Endothelial cell of umbilical vein (primary cell): ENCODE results near the gene SRBD1. TPM values are rescaled to one million over a fixed set of nuclear protein-coding genes. Genes with fewer than 3 reads are reported as not detected.

Experiments
- BruUV-seq: library from RNA; stranded (reverse); fragments of 400-500 nt; replicated peaks from 2 replicates; lab custom pipeline; 2021; lab: Mats Ljungman, UMichigan
- CTCF ChIA-PET: fragments of 300-600, 350-600 bp; sonication (Branson Sonifier 250); formaldehyde crosslinking; loops from one replicate; lab custom pipeline; 2021; ENCODE audit warnings: antibody characterized with exemption, inconsistent platforms; lab: Charles Lee
- POLR2A ChIA-PET: fragments of 300-600, 350-600 bp; sonication (Branson Sonifier 250); formaldehyde crosslinking; loops from one replicate; lab custom pipeline; 2021; ENCODE audit warnings: antibody characterized with exemption, inconsistent platforms; lab: Charles Lee
- DNase-seq: peaks from one replicate; pipeline ENCODE4 v3.0.0-alpha.2; 2011; ENCODE audit warnings: low read depth, low spot score
- FAIRE-seq: peaks from 2 replicates; lab custom pipeline; 2011; peaks lifted over from hg19 to GRCh38; lab: Jason Lieb, UNC
- H2AFZ ChIP-seq: 2 replicates; pipeline ENCODE4 v1.6.0; 2012; ENCODE audit warnings: low read depth, low read length, control low read depth, inconsistent platforms
- H3K27ac ChIP-seq: 2 replicates; pipeline ENCODE4 v1.5.1; 2011; ENCODE audit warnings: low read depth, mild to moderate bottlenecking, control low read depth, low read length, moderate library complexity; ENCODE audit not compliant: insufficient read depth
- H3K27me3 ChIP-seq, 2 experiments: 2 replicates each; pipeline versions ENCODE4 v1.6.0 to v1.6.1; 2011; ENCODE audit warnings: low read length in 2 of 2, mixed read lengths in 1 of 2; ENCODE audit not compliant: control insufficient read depth in 2 of 2, insufficient read depth in 2 of 2
- H3K36me3 ChIP-seq, 2 experiments: 2 replicates in 1 of 2; 3 replicates in 1 of 2; pipeline ENCODE4 v1.5.1; 2011; ENCODE audit warnings: low read length in 2 of 2, mild to moderate bottlenecking in 1 of 2, moderate library complexity in 1 of 2; ENCODE audit not compliant: control insufficient read depth in 2 of 2, insufficient read depth in 2 of 2; ENCODE audit errors: extremely low read depth in 1 of 2
- H3K4me1 ChIP-seq: 3 replicates; pipeline ENCODE4 v1.5.1; 2011; ENCODE audit warnings: mild to moderate bottlenecking, low read length; ENCODE audit not compliant: control insufficient read depth, insufficient read depth; ENCODE audit errors: extremely low read depth
- H3K4me2 ChIP-seq: 2 replicates; pipeline ENCODE4 v1.6.1; 2011; ENCODE audit warnings: low read length, control low read depth, mixed read lengths; ENCODE audit not compliant: insufficient read depth
- H3K4me3 ChIP-seq, 3 experiments: fragments of 200-600 bp in 1 of 3; sonication (generic), shearing (Covaris generic) in 1 of 3; replicated peaks in 1 of 3; 2 replicates each; pipeline ENCODE4 v1.5.1; 2011 to 2016; ENCODE audit warnings: control low read depth in 3 of 3, low read length in 3 of 3, mild to moderate bottlenecking in 2 of 3, inconsistent platforms in 1 of 3, low read depth in 1 of 3, moderate library complexity in 1 of 3; ENCODE audit not compliant: insufficient read depth in 1 of 3
- H3K79me2 ChIP-seq: 2 replicates; pipeline ENCODE4 v1.6.0; 2012; ENCODE audit warnings: low read length, inconsistent platforms; ENCODE audit not compliant: control insufficient read depth, insufficient read depth
- H3K9ac ChIP-seq: replicated peaks from 2 replicates; pipeline ENCODE3; 2011; ENCODE audit warnings: low read length, control low read depth; ENCODE audit not compliant: insufficient read depth; ENCODE audit errors: extremely low read depth
- H3K9me1 ChIP-seq: replicated peaks from 3 replicates; pipeline ENCODE4 v1.6.0; 2011; ENCODE audit warnings: mild to moderate bottlenecking, low read length; ENCODE audit not compliant: control insufficient read depth, insufficient read depth; ENCODE audit errors: extremely low read depth
- H3K9me3 ChIP-seq: replicated peaks from 2 replicates; pipeline ENCODE4 v1.5.1; 2012; ENCODE audit warnings: low read length, inconsistent platforms; ENCODE audit not compliant: control insufficient read depth, insufficient read depth
- H4K20me1 ChIP-seq: replicated peaks from 2 replicates; pipeline ENCODE3; 2011; ENCODE audit warnings: mild to moderate bottlenecking, low read length; ENCODE audit not compliant: control insufficient read depth, insufficient read depth; ENCODE audit errors: extremely low read depth
- EZH2 ChIP-seq: IDR thresholded peaks from 2 replicates; pipeline ENCODE4 v1.6.1; 2012; ENCODE audit warnings: borderline replicate concordance, low read depth, mild to moderate bottlenecking, moderate library complexity, low read length, inconsistent platforms; ENCODE audit not compliant: severe bottlenecking
- FOS ChIP-seq: IDR thresholded peaks from 2 replicates; pipeline ENCODE4 v1.6.1; 2011; ENCODE audit warnings: mild to moderate bottlenecking, low read length, moderate library complexity, borderline replicate concordance; ENCODE audit not compliant: insufficient read depth
- GATA2 ChIP-seq: IDR thresholded peaks from 2 replicates; pipeline ENCODE4 v1.7.0; 2011; ENCODE audit warnings: low read depth, mild to moderate bottlenecking, moderate library complexity, mixed read lengths, low read length; ENCODE audit not compliant: insufficient read length, insufficient read depth
- JUN ChIP-seq: IDR thresholded peaks from 2 replicates; pipeline ENCODE4 v1.6.1; 2011; ENCODE audit warnings: borderline replicate concordance, low read depth; ENCODE audit not compliant: insufficient read length, insufficient read depth
- MYC ChIP-seq: IDR thresholded peaks from one replicate; pipeline ENCODE4 v1.6.1; 2011; ENCODE audit warnings: mild to moderate bottlenecking, low read depth, low read length
- POLR2A ChIP-seq: IDR thresholded peaks from 2 replicates; pipeline ENCODE4 v1.6.1; 2012; ENCODE audit warnings: low read depth, mild to moderate bottlenecking, control low read depth, low read length
- POLR2AphosphoS5 ChIP-seq: IDR thresholded peaks from 2 replicates; pipeline ENCODE4 v1.6.1; 2012; ENCODE audit warnings: low read depth, mild to moderate bottlenecking, control low read depth, low read length, moderate library complexity; ENCODE audit not compliant: insufficient read depth
- dilution Hi-C: fragments of 300-500 bp; cut with MboI; formaldehyde crosslinking; loops from one replicate; pipeline ENCODE4 v1.15.0; 2019; ENCODE audit warnings: low sequenced_read_pairs; ENCODE audit not compliant: extremely low pct_ligation_motif_present
- intact Hi-C: fragments of 100-400 bp; cut with micrococcal nuclease; formaldehyde crosslinking; loops from one replicate; pipeline ENCODE4 v1.10.0; 2022
- polyA plus RNA-seq, 4 experiments: library from polyadenylated mRNA; depleted of rRNA in 3 of 4; stranded (reverse) in 3 of 4; unstranded in 1 of 4; fragments of >200 nt; gene quantifications; 2 replicates each; pipeline versions ENCODE4 v1.2.1 to v1.2.3, GENCODE V29; 2011 to 2012; ENCODE audit warnings: missing spikeins in 1 of 4
- total RNA-seq: library from RNA; stranded (reverse); gene quantifications from 2 replicates; pipeline ENCODE4 v1.2.3, GENCODE V29; 2021
- TF ChIP-seq, protein P1 (sequence below), 2 donors: IDR thresholded peaks; 1 replicate in 1 of 2; 2 replicates in 1 of 2; pipeline ENCODE4 v1.5.1; 2011; ENCODE audit warnings: low read length in 2 of 2, mild to moderate bottlenecking in 2 of 2, moderate library complexity in 2 of 2, control low read depth in 1 of 2, inconsistent platforms in 1 of 2, low read depth in 1 of 2; ENCODE audit not compliant: insufficient read depth in 1 of 2; ENCODE audit errors: extremely low read depth in 1 of 2
- TF ChIP-seq, protein P2 (sequence below): IDR thresholded peaks from 2 replicates; pipeline ENCODE4 v1.6.1; 2011; ENCODE audit not compliant: insufficient read depth, insufficient read length

Gene SRBD1
- total and polyA plus RNA-seq, 2 donors (not counting 3 experiments of a cell fraction or from before 2014, with no cell fraction given): 3.7 to 12.5 TPM

DNA sequence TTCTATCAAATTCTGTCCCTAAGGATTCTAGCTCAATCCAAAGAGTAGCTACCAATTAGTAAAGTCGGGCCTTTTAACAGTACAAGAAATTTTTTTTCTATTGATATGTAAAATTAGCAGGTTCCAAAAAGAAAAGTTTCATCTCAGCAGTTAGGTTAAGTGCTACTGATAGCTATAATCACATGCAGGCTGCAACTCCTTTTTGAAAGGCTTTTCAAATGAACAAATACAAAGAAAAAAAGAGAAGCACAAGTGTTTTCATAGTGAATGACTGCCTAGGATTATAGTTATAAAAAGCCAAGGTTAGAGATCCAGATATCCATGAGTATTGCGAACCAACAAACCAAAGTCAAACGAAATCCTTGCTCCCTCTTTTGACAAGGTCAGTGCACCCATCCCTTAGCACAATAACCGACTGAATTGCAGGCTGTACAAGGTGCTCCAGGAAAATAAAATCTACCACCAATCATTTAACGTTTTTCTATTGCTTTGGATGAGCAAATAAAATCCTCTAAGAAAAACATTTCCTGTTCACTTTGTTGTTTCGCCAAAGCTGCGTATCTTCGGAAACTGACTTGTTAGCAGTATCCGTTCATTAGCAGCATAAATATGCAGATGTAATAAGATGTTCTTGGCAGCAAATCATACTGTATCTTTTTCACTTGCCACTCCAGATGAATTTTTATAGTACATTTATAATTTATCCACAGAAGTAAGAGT, 100.2 kb downstream of the SRBD1 start:
- Histone ChIP-seq H3K9ac (no peak overlapping the region), H3K27me3 (no peaks in the 10 kb centered on the region), H3K9me1 (no peaks in the 10 kb centered on the region), H3K9me3 (no peaks in the 10 kb centered on the region), H3K79me2 (no peaks in the 10 kb centered on the region), H3K4me1 (peaks cover 10% of the 10 kb centered on the region), H4K20me1 (no peaks in the 10 kb centered on the region), H3K4me2 (peak overlapping the region; percentile 40), H3K27ac (no peak overlapping the region), H3K36me3 (no peaks in the 10 kb centered on the region), H3K4me3 (no peak overlapping the region), H2AFZ (no peak overlapping the region)
- TF ChIP-seq POLR2AphosphoS5: no peak
- TF ChIP-seq JUN: no peak
- no peak for TF ChIP-seq FOS
- no peak for TF ChIP-seq GATA2
- TF ChIP-seq, protein P1, sequence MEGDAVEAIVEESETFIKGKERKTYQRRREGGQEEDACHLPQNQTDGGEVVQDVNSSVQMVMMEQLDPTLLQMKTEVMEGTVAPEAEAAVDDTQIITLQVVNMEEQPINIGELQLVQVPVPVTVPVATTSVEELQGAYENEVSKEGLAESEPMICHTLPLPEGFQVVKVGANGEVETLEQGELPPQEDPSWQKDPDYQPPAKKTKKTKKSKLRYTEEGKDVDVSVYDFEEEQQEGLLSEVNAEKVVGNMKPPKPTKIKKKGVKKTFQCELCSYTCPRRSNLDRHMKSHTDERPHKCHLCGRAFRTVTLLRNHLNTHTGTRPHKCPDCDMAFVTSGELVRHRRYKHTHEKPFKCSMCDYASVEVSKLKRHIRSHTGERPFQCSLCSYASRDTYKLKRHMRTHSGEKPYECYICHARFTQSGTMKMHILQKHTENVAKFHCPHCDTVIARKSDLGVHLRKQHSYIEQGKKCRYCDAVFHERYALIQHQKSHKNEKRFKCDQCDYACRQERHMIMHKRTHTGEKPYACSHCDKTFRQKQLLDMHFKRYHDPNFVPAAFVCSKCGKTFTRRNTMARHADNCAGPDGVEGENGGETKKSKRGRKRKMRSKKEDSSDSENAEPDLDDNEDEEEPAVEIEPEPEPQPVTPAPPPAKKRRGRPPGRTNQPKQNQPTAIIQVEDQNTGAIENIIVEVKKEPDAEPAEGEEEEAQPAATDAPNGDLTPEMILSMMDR (IDR thresholded peaks at IDR 0.05; ENCODE audit: extremely low read depth in 1 of 2, insufficient read depth in 1 of 2, low read depth in 1 of 2, low read length in 2 of 2): no peak
- TF ChIP-seq, protein P2, sequence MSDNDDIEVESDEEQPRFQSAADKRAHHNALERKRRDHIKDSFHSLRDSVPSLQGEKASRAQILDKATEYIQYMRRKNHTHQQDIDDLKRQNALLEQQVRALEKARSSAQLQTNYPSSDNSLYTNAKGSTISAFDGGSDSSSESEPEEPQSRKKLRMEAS: no peak
- no peak for TF ChIP-seq EZH2
- TF ChIP-seq MYC: no peak
- no peak for TF ChIP-seq POLR2A
- ChIA-PET POLR2A (no interaction called here), CTCF (interaction anchor here (1.2 to 2.2 kb wide), 5 partner anchors 11 to 529 kb away, joined by 3 to 7 read pairs (median 3); no protein-coding TSS in a partner anchor)
- BruUV-seq: no TSS peak
- peak; percentile 77 for DNase-seq
- FAIRE-seq: peak; percentile 59
- dilution Hi-C loops: no loop called here
- intact Hi-C loops: loop anchor here (5.0 kb wide), 1 partner anchor 56 kb away; no protein-coding TSS in a partner anchor
